Astrocyte of the cerebellum (primary cell): Measurements from ENCODE around the gene IL1RN.

Experiments used
- DNase-seq: peaks from one replicate; pipeline ENCODE4 v3.0.0-alpha.2; 2011; ENCODE audit warnings: low read depth
- H3K4me3 ChIP-seq: 2 replicates; pipeline ENCODE4 v1.5.1; 2011; ENCODE audit warnings: mild to moderate bottlenecking, low read depth, low read length, moderate library complexity
- CTCF ChIP-seq: IDR thresholded peaks from 2 replicates; pipeline ENCODE4 v1.5.1; 2012; ENCODE audit warnings: low read length, low read depth, moderate library complexity, mild to moderate bottlenecking; ENCODE audit errors: missing control alignments
- in situ Hi-C: cut with HindIII; loops from 2 replicates; pipeline ENCODE4 v1.10.0; 2017; ENCODE audit warnings: low sequenced_read_pairs

The IL1RN gene

GRCh38 chr2:113118263-113118657 is 9.1 kb upstream of the IL1RN start:
- H3K4me3 ChIP-seq: no peak overlapping the region
- TF ChIP-seq CTCF: no peak
- in situ Hi-C loops: no loop called here
- DNase-seq: no peak

GRCh38 chr2:113119111-113119510 is 8.3 kb upstream of the IL1RN start:
- no peak overlapping the region for H3K4me3 ChIP-seq
- no peak for TF ChIP-seq CTCF
- no peak for DNase-seq
- in situ Hi-C loops: no loop called here

- in situ Hi-C loops: no loop called here
- H3K4me3 ChIP-seq: no peak overlapping the region
- DNase-seq: no peak
- TF ChIP-seq CTCF: no peak
Observed at GRCh38 chr2:113120861-113121260, 6.5 kb upstream of the IL1RN start.

GRCh38 chr2:113122364-113122763 is 5.0 kb upstream of the IL1RN start:
- no peak for DNase-seq
- in situ Hi-C loops: no loop called here
- TF ChIP-seq CTCF: no peak
- no peak overlapping the region for H3K4me3 ChIP-seq

- in situ Hi-C loops: no loop called here
- H3K4me3 ChIP-seq: no peak overlapping the region
- no peak for TF ChIP-seq CTCF
- no peak for DNase-seq
Observed at GRCh38 chr2:113123726-113124125, 3.7 kb upstream of the IL1RN start.

GRCh38 chr2:113124181-113124961 is 3.0 kb upstream of the IL1RN start:
- TF ChIP-seq CTCF: no peak
- in situ Hi-C loops: no loop called here
- no peak overlapping the region for H3K4me3 ChIP-seq
- peak; percentile 23 for DNase-seq
